Measurements from ENCODE around the gene EFHC1.

GRCh38 chr6:52502306-52503029, 82.3 kb downstream of the EFHC1 start:
- no peak for TF ChIP-seq TAF1 (IDR thresholded peaks at IDR 0.05; ENCODE audit: borderline replicate concordance, insufficient read depth, low read length)
- TF ChIP-seq REST (IDR thresholded peaks at IDR 0.05; ENCODE audit: insufficient read depth in 1 of 2, low read depth in 2 of 2, low read length in 2 of 2): no peak
- no peak for TF ChIP-seq POLR2AphosphoS5 (IDR thresholded peaks at IDR 0.05; ENCODE audit: low read depth, low read length)
